Effector memory CD4-positive, alpha-beta T cell (primary cell): ENCODE results near the gene HDDC3.

Experiments
- DNase-seq, 3 donors: peaks; one replicate each; pipeline ENCODE4 v3.0.0-alpha.2; 2020
- H3K27ac ChIP-seq: 2 replicates; pipeline ENCODE4 v1.7.0; 2013; ENCODE audit warnings: mild to moderate bottlenecking, low read length, moderate library complexity; ENCODE audit not compliant: insufficient read depth, poor library complexity, severe bottlenecking
- H3K27me3 ChIP-seq: replicated peaks from 2 replicates; pipeline ENCODE4 v1.7.0; 2013; ENCODE audit warnings: mild to moderate bottlenecking, low read length; ENCODE audit not compliant: insufficient read depth, control insufficient read depth, poor library complexity, severe bottlenecking
- H3K36me3 ChIP-seq: 2 replicates; pipeline ENCODE4 v1.7.0; 2013; ENCODE audit warnings: mild to moderate bottlenecking, low read length, moderate library complexity; ENCODE audit not compliant: control insufficient read depth, insufficient read depth
- H3K4me1 ChIP-seq: 2 replicates; pipeline ENCODE4 v1.7.0; 2013; ENCODE audit warnings: low read length, mild to moderate bottlenecking; ENCODE audit not compliant: control insufficient read depth, insufficient read depth, poor library complexity, severe bottlenecking
- H3K4me3 ChIP-seq: 2 replicates; pipeline ENCODE4 v1.7.0; 2013; ENCODE audit warnings: low read length, low read depth, mild to moderate bottlenecking; ENCODE audit not compliant: insufficient read depth, poor library complexity, severe bottlenecking
- H3K9me3 ChIP-seq: 2 replicates; pipeline ENCODE4 v1.7.0; 2013; ENCODE audit warnings: mild to moderate bottlenecking, low read length, moderate library complexity; ENCODE audit not compliant: control insufficient read depth

Gene HDDC3

DNA sequence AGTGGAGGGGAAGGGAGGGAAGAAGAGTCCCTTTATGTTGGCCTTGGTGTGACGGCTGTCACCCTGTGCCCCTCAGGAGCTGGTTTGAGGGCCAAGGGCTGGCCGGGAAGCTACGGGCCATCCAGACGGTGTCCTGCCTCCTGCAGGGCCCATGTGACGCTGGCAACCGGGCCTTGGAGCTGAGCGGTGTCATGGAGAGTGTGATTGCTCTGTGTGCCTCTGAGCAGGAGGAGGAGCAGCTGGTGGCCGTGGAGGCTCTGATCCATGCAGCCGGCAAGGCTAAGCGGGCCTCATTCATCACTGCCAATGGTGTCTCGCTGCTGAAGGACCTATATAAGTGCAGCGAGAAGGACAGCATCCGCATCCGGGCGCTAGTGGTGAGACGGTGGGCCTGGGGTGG, 14.2 kb upstream of the HDDC3 start:
- Histone ChIP-seq H3K9me3 (no peaks in the 10 kb centered on the region), H3K36me3 (peaks cover 82% of the 10 kb centered on the region), H3K27ac (no peak overlapping the region), H3K27me3 (no peaks in the 10 kb centered on the region), H3K4me1 (no peaks in the 10 kb centered on the region), H3K4me3 (no peak overlapping the region)
- no peak for DNase-seq

DNA sequence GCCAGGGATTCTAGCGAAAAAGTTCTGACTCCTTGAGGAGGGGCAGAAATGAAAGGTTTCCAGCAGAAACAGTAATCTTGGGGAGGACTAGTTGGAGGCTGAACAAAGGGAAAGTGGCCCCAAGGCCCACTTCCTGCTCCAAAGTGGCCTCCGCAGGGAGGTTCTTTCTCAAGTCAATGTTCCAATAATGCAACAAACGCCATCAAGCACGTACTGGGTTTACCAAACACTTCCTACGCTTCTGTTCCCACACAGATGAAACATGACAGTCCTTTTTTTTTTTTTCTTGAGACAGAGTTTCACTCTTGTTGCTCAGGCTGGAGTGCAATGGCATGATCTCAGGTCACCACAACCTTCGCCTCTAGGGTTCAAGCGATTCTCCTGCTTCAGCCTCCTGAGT, 12.7 kb upstream of the HDDC3 start:
- Histone ChIP-seq H3K4me3 (no peak overlapping the region), H3K27ac (no peak overlapping the region), H3K9me3 (no peaks in the 10 kb centered on the region), H3K4me1 (no peaks in the 10 kb centered on the region), H3K27me3 (no peaks in the 10 kb centered on the region), H3K36me3 (peaks cover 88% of the 10 kb centered on the region)
- no peak for DNase-seq

DNA sequence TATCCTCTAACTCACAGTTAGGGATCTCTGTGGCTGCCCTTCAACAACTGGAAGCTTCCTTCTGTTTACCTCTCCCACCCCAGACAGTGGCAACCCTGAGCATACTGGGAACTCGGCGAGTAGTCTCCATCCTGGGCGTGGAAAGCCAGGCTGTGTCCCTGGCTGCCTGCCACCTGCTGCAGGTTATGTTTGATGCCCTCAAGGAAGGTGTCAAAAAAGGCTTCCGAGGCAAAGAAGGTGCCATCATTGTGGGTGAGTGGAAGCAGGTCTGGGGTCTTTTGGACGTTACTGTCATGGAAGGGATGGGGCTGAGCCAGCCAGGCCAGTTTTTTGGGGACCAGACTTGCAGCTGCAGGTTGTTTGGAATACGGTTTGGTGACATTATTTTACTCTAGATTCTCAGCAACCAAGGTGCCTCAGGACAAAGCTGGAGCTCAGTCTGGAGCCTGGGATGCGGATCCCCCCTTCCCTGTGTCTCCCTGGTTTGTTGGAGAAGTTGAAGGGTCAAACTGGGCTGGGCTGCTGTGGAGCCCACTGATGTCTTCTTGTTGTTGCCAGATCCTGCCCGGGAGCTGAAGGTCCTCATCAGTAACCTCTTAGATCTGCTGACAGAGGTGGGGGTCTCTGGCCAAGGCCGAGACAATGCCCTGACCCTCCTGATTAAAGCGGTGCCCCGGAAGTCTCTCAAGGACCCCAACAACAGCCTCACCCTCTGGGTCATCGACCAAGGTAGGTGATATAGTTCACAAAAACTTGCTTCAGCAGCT, 10.2 kb upstream of the HDDC3 start:
- Histone ChIP-seq H3K4me3 (no peak overlapping the region), H3K4me1 (no peaks in the 10 kb centered on the region), H3K27me3 (no peaks in the 10 kb centered on the region), H3K27ac (no peak overlapping the region), H3K36me3 (peaks cover 79% of the 10 kb centered on the region), H3K9me3 (no peaks in the 10 kb centered on the region)
- no peak for DNase-seq

DNA sequence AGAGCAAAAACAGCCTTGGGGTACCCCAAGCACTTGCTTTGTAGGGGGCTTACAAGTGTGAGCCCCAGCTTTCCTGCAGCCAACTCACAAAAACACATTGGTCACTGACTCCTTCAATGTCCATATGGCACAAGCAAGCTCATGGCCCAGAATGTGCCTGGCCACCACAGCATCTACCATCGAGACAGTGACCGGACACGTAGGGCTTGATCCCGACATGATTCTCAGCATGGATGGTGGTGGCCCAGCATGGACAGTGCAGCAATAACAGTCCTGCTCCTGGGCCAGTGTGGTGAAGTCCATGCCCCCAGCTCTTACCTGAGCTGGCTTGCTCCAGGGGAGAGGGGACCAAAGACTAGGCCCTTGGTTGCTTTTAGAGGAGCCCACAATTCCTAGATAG, 8.7 kb upstream of the HDDC3 start:
- Histone ChIP-seq H3K36me3 (peaks cover 64% of the 10 kb centered on the region), H3K9me3 (no peaks in the 10 kb centered on the region)

DNA sequence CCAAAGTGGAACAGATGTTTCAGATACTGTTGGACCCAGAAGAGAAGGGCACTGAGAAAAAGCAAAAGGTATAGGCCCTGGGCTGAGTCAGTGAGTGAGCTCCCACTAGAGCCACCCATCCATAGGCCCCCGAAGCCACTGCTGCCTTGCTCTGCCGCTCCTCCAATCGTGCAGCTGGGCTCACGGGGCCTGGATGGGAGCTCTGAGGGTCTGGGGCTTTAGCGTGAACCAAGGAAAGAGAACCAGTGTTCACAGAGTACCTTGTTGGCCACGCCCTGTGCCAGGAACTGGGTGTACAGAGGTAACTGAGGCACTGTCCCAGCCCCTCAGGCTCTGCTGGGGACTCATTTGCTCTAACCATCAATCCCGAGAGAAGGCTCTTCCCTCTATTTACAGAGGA, 7.4 kb upstream of the HDDC3 start:
- no peak overlapping the region for H3K4me3 ChIP-seq
- H3K27ac ChIP-seq, result no peak overlapping the region
- H3K4me1 ChIP-seq, result peaks cover 11% of the 10 kb centered on the region
- no peak for DNase-seq
- H3K36me3 ChIP-seq, result peaks cover 59% of the 10 kb centered on the region
- no peaks in the 10 kb centered on the region for H3K9me3 ChIP-seq
- no peaks in the 10 kb centered on the region for H3K27me3 ChIP-seq

More for the DNA sequence above, 8.7 kb upstream of the HDDC3 start:
- Histone ChIP-seq H3K27ac (no peak overlapping the region), H3K4me1 (peaks cover 3% of the 10 kb centered on the region), H3K4me3 (no peak overlapping the region), H3K27me3 (no peaks in the 10 kb centered on the region)
- DNase-seq, result no peak

DNA sequence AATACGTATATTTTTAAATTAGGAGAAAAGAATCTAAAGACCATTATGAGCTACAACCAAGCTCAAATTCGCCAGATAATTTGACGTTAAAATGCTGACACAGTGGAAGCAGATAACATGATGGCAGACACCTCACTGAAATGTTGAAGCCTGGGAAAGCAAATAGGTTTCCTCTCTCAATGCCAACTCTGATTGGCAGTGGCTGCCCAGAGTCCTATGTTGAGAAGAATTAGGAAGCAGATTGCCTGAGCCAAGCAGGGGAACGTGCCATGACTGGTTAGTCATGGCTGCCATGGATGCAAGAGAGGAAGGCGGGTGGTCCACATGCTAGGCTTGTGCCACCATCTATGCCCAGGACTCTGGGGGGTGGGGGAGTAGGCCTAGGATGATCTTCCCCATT, 5.9 kb upstream of the HDDC3 start:
- no peak overlapping the region for H3K4me3 ChIP-seq
- DNase-seq, result no peak
- H3K27ac ChIP-seq, result no peak overlapping the region
- H3K27me3 ChIP-seq, result no peaks in the 10 kb centered on the region
- H3K36me3 ChIP-seq, result peaks cover 44% of the 10 kb centered on the region
- no peaks in the 10 kb centered on the region for H3K9me3 ChIP-seq
- H3K4me1 ChIP-seq, result peaks cover 22% of the 10 kb centered on the region

DNA sequence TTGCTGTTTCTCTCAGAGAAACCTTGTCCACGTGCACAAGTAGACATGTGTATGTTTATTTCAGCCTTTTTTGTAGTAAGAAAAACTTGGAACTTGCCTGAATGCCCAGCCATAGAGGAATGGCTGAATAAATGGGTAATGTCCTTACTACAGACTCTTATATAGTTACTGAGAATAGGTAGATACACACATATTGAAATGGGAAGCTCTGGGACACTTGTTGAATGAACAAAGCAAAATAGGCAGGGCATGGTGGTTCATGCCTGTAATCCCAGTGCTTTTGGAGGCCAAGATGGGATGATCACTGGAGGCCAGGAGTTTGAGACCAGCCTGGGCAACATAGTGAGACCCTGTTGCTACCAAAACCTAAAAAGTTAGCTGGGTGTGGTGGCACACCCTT, 4.5 kb upstream of the HDDC3 start:
- Histone ChIP-seq H3K9me3 (no peaks in the 10 kb centered on the region), H3K36me3 (peaks cover 30% of the 10 kb centered on the region), H3K27ac (no peak overlapping the region), H3K4me3 (no peak overlapping the region), H3K4me1 (peaks cover 27% of the 10 kb centered on the region), H3K27me3 (no peaks in the 10 kb centered on the region)
- no peak for DNase-seq

DNA sequence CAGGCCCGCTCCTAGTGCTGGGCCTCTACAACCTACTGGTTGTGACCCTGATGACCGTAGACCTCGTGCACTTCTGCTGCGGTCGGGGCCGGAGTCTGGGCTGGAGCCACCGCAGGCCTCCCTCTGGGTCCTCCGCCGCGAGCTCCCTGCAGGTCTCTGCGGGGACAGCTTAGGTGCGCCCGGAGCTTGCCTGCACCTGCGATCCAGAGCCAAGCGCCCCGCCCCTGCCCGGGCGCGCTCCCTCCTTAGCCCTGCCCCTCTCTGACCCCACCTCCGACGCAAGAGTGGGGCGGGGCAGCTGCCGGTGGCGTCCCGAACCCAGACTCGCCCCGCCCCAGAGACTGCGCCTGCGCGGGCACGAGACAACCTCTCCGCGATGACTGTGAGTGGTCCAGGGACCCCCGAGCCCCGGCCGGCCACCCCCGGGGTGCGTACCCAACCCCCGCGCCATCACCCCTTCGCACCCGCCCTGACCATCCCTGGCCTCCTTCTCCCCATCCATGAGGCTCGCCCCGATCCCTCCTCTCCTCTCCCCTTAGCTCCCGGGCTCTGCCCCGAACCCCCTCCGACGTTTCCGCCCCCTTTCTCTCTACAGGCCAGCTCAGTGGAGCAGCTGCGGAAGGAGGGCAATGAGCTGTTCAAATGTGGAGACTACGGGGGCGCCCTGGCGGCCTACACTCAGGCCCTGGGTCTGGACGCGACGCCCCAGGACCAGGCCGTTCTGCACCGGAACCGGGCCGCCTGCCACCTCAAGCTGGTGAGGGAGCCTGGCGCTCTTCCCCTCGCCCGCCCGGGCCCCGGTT, 2.8 kb upstream of the HDDC3 start, which contains the start of gene UNC45A:
Gene UNC45A (plus strand): TSS at position 337 of the 803 bp plus-strand sequence. CDS start 40 bp downstream, at position 377.
- Histone ChIP-seq H3K27me3 (no peaks in the 10 kb centered on the region), H3K27ac (peak within 1 kb of the TSS; percentile 79), H3K36me3 (peaks cover 13% of the 10 kb centered on the region), H3K9me3 (no peaks in the 10 kb centered on the region), H3K4me1 (peaks cover 42% of the 10 kb centered on the region), H3K4me3 (peak within 1 kb of the TSS; percentile 71)
- peak; percentile 87 to 93 (median 91) for DNase-seq

DNA sequence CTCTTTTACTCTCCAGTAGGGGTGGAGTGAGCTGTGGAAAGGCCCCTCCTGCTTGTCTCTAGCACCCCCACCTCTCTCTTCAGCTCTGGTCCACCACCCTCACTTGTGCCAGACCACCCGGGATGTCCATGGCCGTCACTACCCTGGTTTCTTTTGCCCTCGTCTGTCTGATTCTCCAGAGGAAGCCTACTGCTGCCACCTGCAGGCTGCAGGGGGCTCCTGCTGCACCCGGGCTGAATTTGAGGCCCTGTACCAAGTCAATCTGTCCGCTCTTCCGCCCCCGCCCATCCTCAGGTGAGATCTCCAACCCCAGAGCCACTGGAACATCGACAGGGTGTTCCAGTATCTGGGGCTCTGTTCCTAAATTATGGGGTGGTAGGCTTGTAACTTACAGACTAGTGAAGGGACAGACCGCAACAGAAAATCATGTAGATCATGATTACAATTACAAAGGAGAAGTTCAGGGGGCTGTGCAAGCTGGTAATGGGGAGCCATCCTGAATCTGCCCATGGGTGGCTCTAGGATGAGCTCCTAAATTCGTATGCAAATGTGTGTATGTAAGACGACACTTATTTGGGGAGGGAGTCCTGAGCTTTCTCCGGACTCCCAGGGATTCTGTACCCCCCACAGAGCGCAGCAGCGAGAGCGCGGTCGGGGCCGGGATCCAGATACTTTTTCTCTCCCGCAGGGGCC, 2.1 kb upstream of the HDDC3 start:
- Histone ChIP-seq H3K27ac (peak overlapping the region; percentile 79), H3K4me3 (peak overlapping the region; percentile 71), H3K4me1 (peaks cover 43% of the 10 kb centered on the region), H3K9me3 (no peaks in the 10 kb centered on the region), H3K27me3 (no peaks in the 10 kb centered on the region), H3K36me3 (peaks cover 6% of the 10 kb centered on the region)
- peak; percentile 60 to 77 (median 71) for DNase-seq
